GM12874 (cell line): ENCODE data around the gene SH3BP1.

ENCODE experiments used
- TF ChIP-seq, protein P1 (sequence below): IDR thresholded peaks from 2 replicates; pipeline ENCODE4 v1.5.1; 2011; ENCODE audit warnings: low read depth, mild to moderate bottlenecking, control low read depth, low read length, moderate library complexity; ENCODE audit not compliant: insufficient read depth

Gene SH3BP1, protein sequence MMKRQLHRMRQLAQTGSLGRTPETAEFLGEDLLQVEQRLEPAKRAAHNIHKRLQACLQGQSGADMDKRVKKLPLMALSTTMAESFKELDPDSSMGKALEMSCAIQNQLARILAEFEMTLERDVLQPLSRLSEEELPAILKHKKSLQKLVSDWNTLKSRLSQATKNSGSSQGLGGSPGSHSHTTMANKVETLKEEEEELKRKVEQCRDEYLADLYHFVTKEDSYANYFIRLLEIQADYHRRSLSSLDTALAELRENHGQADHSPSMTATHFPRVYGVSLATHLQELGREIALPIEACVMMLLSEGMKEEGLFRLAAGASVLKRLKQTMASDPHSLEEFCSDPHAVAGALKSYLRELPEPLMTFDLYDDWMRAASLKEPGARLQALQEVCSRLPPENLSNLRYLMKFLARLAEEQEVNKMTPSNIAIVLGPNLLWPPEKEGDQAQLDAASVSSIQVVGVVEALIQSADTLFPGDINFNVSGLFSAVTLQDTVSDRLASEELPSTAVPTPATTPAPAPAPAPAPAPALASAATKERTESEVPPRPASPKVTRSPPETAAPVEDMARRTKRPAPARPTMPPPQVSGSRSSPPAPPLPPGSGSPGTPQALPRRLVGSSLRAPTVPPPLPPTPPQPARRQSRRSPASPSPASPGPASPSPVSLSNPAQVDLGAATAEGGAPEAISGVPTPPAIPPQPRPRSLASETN

DNA sequence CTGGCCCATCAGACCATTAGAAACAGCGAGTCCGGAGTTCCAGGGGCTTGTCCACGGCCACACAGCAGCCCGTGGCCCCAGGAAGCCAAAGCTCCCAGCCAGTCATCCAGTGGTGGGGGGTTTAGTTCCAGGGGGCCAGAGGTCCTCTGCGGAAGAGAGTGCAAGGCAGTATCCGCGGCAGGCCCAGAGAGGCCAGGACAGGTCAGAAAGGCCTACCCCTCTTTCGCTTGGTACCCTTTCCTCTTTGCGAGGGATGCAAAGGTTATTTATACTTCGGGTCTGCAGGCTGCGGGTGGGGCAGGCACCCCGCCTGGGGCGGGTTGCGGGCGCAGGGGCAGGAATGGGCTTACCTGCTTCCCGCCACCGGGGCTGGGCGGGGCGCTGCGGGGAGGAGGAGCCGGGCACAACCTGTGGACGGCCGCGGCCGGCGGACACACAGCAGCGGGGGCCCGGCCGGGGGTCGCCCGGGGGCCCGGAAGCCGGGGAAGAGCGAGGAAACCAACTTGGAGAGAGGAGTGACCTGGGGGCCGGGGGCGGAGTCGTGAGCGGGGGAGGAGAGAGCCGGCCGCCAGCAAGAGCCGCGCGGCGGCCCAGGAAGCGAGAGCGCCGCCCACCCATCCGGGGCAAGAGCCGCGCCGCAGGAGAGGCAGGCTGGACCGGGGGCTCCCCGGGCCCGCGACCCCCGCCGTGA is at the start of gene SH3BP1:
Gene SH3BP1 (plus strand): TSS at position 600 of the 691 bp plus-strand sequence. CDS start 119 bp downstream, outside the sequence.
- TF ChIP-seq, protein P1, sequence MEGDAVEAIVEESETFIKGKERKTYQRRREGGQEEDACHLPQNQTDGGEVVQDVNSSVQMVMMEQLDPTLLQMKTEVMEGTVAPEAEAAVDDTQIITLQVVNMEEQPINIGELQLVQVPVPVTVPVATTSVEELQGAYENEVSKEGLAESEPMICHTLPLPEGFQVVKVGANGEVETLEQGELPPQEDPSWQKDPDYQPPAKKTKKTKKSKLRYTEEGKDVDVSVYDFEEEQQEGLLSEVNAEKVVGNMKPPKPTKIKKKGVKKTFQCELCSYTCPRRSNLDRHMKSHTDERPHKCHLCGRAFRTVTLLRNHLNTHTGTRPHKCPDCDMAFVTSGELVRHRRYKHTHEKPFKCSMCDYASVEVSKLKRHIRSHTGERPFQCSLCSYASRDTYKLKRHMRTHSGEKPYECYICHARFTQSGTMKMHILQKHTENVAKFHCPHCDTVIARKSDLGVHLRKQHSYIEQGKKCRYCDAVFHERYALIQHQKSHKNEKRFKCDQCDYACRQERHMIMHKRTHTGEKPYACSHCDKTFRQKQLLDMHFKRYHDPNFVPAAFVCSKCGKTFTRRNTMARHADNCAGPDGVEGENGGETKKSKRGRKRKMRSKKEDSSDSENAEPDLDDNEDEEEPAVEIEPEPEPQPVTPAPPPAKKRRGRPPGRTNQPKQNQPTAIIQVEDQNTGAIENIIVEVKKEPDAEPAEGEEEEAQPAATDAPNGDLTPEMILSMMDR = no peak

DNA sequence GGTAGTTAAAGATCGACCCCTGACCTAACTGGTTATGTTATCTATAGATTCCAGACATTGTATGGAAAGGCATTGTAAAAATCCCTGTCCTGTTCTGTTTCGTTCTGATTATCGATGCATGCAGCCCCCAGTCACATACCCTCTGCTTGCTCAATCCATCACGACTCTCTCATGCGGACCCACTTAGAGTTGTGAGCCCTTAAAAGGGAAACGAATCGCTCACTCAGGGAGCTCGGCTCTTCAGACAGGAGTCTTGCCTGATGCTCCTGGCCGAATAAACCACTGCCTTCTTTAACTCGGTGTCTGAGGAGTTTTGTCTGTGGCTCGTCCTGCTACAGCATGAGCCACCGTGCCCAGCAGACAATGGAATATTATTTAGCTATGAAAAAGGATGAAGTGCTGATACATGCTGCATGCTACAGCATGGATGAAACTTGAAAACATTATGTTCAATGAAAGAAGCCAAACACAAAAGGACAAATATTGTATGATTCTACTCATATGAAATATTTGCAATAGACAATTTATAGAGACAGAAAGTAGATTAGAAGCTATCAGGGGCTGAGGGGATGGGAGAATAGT is 47.6 kb upstream of the SH3BP1 start:
- TF ChIP-seq, protein P1 = no peak

DNA sequence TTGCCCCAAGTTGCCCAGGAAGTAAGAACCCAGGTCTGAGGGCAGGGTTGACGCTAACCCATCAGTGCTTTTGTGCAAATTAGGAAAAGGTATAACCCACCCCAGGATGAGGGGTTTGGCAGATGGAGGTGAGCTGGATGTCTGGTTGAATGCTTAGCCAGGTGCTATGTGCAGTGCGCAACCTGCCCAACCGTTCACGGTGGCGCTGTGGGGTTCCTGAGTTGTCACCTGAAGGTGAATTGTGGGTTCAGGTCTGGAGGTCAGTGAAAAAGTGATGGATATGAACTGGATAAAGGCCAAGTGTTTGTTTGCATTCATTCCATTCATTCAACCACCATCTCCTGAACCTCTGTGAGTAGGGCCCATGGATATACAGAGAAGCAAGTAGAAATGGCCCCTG is 45.2 kb upstream of the SH3BP1 start:
- TF ChIP-seq, protein P1 = no peak

DNA sequence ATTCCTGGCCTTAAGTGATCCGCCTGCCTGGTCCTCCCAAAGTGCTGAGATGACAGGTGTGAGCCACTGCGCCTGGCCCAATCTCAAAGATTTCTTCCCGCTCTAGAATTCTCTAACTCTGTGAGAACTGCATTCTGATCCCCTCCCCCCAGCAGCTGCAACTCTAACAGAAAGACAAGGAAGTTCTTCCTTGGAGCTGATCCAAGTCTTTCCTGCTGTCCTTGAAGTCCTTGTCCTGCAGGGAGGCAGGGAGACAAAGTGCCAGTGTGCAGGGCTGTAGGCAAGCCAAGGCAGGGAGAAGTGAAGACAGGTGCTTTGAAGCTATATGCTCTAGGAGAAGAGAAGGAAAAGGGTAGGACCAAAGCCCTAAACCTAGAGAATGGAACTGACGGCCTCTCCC is 40.3 kb upstream of the SH3BP1 start:
- TF ChIP-seq, protein P1 = no peak

DNA sequence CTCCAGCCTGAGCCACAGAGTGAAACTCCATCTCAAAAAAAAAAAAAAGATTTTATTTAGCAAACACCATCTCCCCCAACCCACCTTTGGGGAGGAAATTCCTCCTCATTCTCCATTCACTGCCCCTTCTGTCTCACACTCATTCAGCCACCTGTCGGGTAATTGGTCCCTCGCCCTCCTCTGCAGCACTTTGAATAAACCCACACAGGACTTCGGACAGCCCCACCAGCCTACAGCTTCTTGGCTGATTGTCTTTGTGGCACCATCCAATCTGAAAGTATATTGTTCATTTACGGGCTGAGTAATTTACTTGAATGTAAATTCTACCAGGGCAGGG is 38.3 kb upstream of the SH3BP1 start:
- TF ChIP-seq, protein P1 = no peak

DNA sequence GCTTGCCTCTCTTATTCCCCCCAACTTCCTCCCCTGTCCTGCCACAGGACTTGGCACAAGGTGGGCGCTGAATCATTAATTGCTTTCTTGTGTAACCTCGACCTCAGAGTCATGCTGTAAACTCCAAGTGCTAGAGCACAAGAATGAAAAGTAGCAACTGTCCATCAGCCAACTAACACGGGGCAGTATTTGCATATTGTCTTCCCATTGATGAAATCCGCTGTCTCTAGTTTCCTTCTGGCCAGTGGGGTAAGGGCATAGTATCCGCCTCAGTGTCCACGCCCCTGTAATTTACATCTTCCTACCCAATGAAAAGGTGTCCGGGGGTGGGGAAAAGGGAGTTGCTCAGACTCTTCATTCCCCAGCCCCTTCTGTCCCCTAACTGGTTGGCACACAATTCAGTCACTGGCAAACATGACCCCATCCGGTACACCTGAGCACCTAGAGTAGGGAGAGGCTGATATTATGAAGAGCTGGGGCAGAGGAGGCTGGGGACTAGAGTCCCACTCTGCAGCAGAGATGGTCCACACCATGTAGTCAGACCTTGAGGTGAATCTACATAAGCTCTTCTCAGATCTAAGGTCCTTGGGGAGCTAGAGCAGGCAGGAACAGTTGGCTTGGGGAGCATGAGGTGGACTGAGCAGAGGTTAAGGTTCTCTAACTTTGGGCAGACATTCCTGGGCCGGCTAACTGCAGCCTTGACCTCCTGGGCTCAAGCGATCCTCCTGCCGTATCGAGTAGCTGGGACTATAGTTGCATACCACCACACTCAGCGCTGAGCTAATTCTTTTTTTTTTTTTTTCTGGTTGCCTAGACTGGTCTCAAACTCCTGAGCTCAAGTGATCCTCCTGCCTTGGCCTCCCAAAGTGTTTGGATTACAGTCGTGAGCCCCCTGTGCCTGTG is 37.7 kb upstream of the SH3BP1 start:
- TF ChIP-seq, protein P1 = no peak
